Measurements from ENCODE around the gene IFT172.

The IFT172 gene

GRCh38 chr2:27407798-27408491, 81.6 kb downstream of the IFT172 start:
- peak overlapping the region; percentile 84 for H3K27ac ChIP-seq (ENCODE audit: low read length)
- peaks cover 65% of the 10 kb centered on the region for H3K79me2 ChIP-seq (ENCODE audit: insufficient read depth, low read length)
- peak overlapping the region; percentile 96 to 97; a peak in 3 of 4 replicates for H3K4me3 ChIP-seq (ENCODE audit: low read depth in 1 of 2, low read length in 2 of 2)
- no peak for TF ChIP-seq EZH2 (IDR thresholded peaks at IDR 0.05; ENCODE audit: borderline replicate concordance, low read depth, low read length, severe bottlenecking)
- TF ChIP-seq, protein P1, sequence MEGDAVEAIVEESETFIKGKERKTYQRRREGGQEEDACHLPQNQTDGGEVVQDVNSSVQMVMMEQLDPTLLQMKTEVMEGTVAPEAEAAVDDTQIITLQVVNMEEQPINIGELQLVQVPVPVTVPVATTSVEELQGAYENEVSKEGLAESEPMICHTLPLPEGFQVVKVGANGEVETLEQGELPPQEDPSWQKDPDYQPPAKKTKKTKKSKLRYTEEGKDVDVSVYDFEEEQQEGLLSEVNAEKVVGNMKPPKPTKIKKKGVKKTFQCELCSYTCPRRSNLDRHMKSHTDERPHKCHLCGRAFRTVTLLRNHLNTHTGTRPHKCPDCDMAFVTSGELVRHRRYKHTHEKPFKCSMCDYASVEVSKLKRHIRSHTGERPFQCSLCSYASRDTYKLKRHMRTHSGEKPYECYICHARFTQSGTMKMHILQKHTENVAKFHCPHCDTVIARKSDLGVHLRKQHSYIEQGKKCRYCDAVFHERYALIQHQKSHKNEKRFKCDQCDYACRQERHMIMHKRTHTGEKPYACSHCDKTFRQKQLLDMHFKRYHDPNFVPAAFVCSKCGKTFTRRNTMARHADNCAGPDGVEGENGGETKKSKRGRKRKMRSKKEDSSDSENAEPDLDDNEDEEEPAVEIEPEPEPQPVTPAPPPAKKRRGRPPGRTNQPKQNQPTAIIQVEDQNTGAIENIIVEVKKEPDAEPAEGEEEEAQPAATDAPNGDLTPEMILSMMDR (IDR thresholded peaks at IDR 0.05; ENCODE audit: borderline replicate concordance, extremely low read depth, low read length, poor library complexity, severe bottlenecking): peak; percentile 56
- no peak overlapping the region for H2AFZ ChIP-seq (ENCODE audit: low read depth, low read length)
- peaks cover 34% of the 10 kb centered on the region for H3K36me3 ChIP-seq (ENCODE audit: insufficient read depth, low read length)
- H3K9me3 ChIP-seq (ENCODE audit: insufficient read depth, low read length, severe bottlenecking): no peaks in the 10 kb centered on the region
- ATAC-seq (ENCODE audit: insufficient read depth, low read depth) (no peak), DNase-seq (peak; percentile 25)
- H4K20me1 ChIP-seq (ENCODE audit: insufficient read depth, low read length): peaks cover 39% of the 10 kb centered on the region
- peaks cover 41% of the 10 kb centered on the region for H3K4me1 ChIP-seq (ENCODE audit: insufficient read depth, low read length)
- H3K4me2 ChIP-seq (ENCODE audit: insufficient read depth, low read length): peak overlapping the region; percentile 88
- H3K27me3 ChIP-seq (ENCODE audit: insufficient read depth, low read length, poor library complexity): no peaks in the 10 kb centered on the region
- H3K9ac ChIP-seq (ENCODE audit: low read depth, low read length): peak overlapping the region; percentile 97

GRCh38 chr2:27400348-27401135, 89.0 kb downstream of the IFT172 start:
- no peak overlapping the region for H3K27ac ChIP-seq (ENCODE audit: low read length)
- no peak overlapping the region for H3K4me3 ChIP-seq (ENCODE audit: low read depth in 1 of 2, low read length in 2 of 2)
- DNase-seq (no peak), ATAC-seq (ENCODE audit: insufficient read depth, low read depth) (no peak)
- H3K4me1 ChIP-seq (ENCODE audit: insufficient read depth, low read length): 0 out of 2 replicates have a peak, but pooled peaks cover 4% of the 10 kb centered on the region
- peaks cover 78% of the 10 kb centered on the region for H4K20me1 ChIP-seq (ENCODE audit: insufficient read depth, low read length)
- no peaks in the 10 kb centered on the region for H3K9me3 ChIP-seq (ENCODE audit: insufficient read depth, low read length, severe bottlenecking)
- H3K9ac ChIP-seq (ENCODE audit: low read depth, low read length): no peak overlapping the region
- TF ChIP-seq, protein P1 (IDR thresholded peaks at IDR 0.05; ENCODE audit: borderline replicate concordance, extremely low read depth, low read length, poor library complexity, severe bottlenecking): no peak
- no peak for TF ChIP-seq EZH2 (IDR thresholded peaks at IDR 0.05; ENCODE audit: borderline replicate concordance, low read depth, low read length, severe bottlenecking)
- no peak overlapping the region for H3K4me2 ChIP-seq (ENCODE audit: insufficient read depth, low read length)
- H3K27me3 ChIP-seq (ENCODE audit: insufficient read depth, low read length, poor library complexity): no peaks in the 10 kb centered on the region
- peaks cover 100% of the 10 kb centered on the region for H3K79me2 ChIP-seq (ENCODE audit: insufficient read depth, low read length)
- peaks cover 21% of the 10 kb centered on the region for H3K36me3 ChIP-seq (ENCODE audit: insufficient read depth, low read length)
- H2AFZ ChIP-seq (ENCODE audit: low read depth, low read length): no peak overlapping the region

DNA sequence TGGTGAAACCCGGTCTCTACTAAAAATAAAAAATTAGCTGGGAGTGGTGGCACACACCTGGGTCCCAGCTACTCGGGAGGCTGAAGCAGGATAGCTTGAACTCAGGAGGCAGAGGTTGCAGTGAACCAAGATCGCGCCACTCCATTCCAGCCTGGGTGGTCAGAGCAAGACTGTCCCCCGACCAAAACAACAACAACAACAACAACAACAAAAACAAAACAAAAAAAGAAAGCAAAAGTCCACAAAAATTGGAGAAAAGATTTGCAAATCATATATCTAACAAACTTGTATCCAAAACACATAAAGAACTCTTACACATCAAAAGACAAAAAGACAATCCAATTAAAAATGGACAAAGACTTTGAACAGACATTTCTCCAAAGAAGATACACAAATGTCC, 90.6 kb downstream of the IFT172 start:
- DNase-seq: no peak
- no peak for ATAC-seq (ENCODE audit: insufficient read depth, low read depth)
- H3K27ac ChIP-seq (ENCODE audit: low read length): no peak overlapping the region
- no peaks in the 10 kb centered on the region for H3K4me1 ChIP-seq (ENCODE audit: insufficient read depth, low read length)
- H3K9me3 ChIP-seq (ENCODE audit: insufficient read depth, low read length, severe bottlenecking): no peaks in the 10 kb centered on the region
- no peak overlapping the region for H3K4me3 ChIP-seq (ENCODE audit: low read depth in 1 of 2, low read length in 2 of 2)
- TF ChIP-seq, protein P1 (IDR thresholded peaks at IDR 0.05; ENCODE audit: borderline replicate concordance, extremely low read depth, low read length, poor library complexity, severe bottlenecking): no peak
- TF ChIP-seq EZH2 (IDR thresholded peaks at IDR 0.05; ENCODE audit: borderline replicate concordance, low read depth, low read length, severe bottlenecking): no peak
- H3K4me2 ChIP-seq (ENCODE audit: insufficient read depth, low read length): no peak overlapping the region
- H3K9ac ChIP-seq (ENCODE audit: low read depth, low read length): no peak overlapping the region
- H3K27me3 ChIP-seq (ENCODE audit: insufficient read depth, low read length, poor library complexity): no peaks in the 10 kb centered on the region
- H4K20me1 ChIP-seq (ENCODE audit: insufficient read depth, low read length): peaks cover 79% of the 10 kb centered on the region; the same call in 1 of the 2 replicates
- H3K79me2 ChIP-seq (ENCODE audit: insufficient read depth, low read length): peaks cover 100% of the 10 kb centered on the region
- H3K36me3 ChIP-seq (ENCODE audit: insufficient read depth, low read length): peaks cover 20% of the 10 kb centered on the region
- no peak overlapping the region for H2AFZ ChIP-seq (ENCODE audit: low read depth, low read length)

Data from DND-41 (cell line).